Keratinocyte (primary cell): Measurements from ENCODE around the gene SKAP1.

Experiments used
- EZH2 ChIP-seq: IDR thresholded peaks from one replicate; pipeline ENCODE4 v1.6.1; 2012; ENCODE audit warnings: inconsistent platforms, mild to moderate bottlenecking, low read length, moderate library complexity
- TF ChIP-seq, protein P1 (sequence below), 3 experiments: IDR thresholded peaks in 1 of 3; conservative IDR thresholded peaks in 1 of 3; optimal IDR thresholded peaks in 1 of 3; 2 replicates in 2 of 3; 3 replicates in 1 of 3; pipeline versions ENCODE3 to v1.5.1; 2011; ENCODE audit warnings: low read length in 3 of 3, mild to moderate bottlenecking in 3 of 3, moderate library complexity in 2 of 3, control low read depth in 1 of 3, inconsistent platforms in 1 of 3; ENCODE audit not compliant: insufficient read depth in 2 of 3; ENCODE audit errors: extremely low read depth in 1 of 3

DNA sequence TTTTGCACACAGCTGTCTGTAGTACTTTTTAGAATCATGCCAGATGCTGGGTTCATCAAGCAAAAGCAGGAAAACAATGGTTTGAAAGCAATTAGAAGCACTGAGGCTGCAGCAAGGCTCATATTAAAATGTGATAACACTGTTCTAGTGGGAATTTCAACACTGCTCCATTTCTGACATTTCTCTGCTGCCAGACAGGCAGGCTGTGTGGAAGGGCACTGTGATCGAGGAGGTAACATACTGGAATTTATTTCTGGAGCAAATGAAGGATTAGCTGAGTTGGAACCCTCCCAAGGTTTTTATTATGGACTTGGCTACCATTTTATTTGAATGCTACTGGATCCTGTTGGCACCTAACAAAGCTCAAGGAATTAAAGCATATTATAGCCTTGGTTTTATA lies 66.9 kb downstream of the SKAP1 start:
- TF ChIP-seq, protein P1, sequence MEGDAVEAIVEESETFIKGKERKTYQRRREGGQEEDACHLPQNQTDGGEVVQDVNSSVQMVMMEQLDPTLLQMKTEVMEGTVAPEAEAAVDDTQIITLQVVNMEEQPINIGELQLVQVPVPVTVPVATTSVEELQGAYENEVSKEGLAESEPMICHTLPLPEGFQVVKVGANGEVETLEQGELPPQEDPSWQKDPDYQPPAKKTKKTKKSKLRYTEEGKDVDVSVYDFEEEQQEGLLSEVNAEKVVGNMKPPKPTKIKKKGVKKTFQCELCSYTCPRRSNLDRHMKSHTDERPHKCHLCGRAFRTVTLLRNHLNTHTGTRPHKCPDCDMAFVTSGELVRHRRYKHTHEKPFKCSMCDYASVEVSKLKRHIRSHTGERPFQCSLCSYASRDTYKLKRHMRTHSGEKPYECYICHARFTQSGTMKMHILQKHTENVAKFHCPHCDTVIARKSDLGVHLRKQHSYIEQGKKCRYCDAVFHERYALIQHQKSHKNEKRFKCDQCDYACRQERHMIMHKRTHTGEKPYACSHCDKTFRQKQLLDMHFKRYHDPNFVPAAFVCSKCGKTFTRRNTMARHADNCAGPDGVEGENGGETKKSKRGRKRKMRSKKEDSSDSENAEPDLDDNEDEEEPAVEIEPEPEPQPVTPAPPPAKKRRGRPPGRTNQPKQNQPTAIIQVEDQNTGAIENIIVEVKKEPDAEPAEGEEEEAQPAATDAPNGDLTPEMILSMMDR (optimal IDR thresholded peaks at IDR 0.05 in 1 of 3, IDR thresholded peaks at IDR 0.05 in 1 of 3, conservative IDR thresholded peaks at IDR 0.05 in 1 of 3; ENCODE audit: extremely low read depth in 1 of 3, insufficient read depth in 2 of 3, low read length in 3 of 3): no peak
- no peak for TF ChIP-seq EZH2
